ENCODE measurements around the gene PSMC6.

PSMC6 gene

GRCh38 chr14:52735921-52736489 lies 29.0 kb downstream of the PSMC6 start:
- no peak for TF ChIP-seq GATA2 (IDR thresholded peaks at IDR 0.05; ENCODE audit: low read depth, low read length)
- no peak for TF ChIP-seq GATA3 (IDR thresholded peaks at IDR 0.05; ENCODE audit: low read depth, low read length)

- no peak for TF ChIP-seq GATA3 (IDR thresholded peaks at IDR 0.05; ENCODE audit: low read depth, low read length)
- TF ChIP-seq GATA2 (IDR thresholded peaks at IDR 0.05; ENCODE audit: low read depth, low read length), result no peak
Observed at GRCh38 chr14:52738409-52738808, 31.4 kb downstream of the PSMC6 start.

- no peak for TF ChIP-seq GATA3 (IDR thresholded peaks at IDR 0.05; ENCODE audit: low read depth, low read length)
- no peak for TF ChIP-seq GATA2 (IDR thresholded peaks at IDR 0.05; ENCODE audit: low read depth, low read length)
Observed at GRCh38 chr14:52740751-52741150, 33.8 kb downstream of the PSMC6 start.

GRCh38 chr14:52741865-52742264 lies 34.9 kb downstream of the PSMC6 start:
- TF ChIP-seq GATA2 (IDR thresholded peaks at IDR 0.05; ENCODE audit: low read depth, low read length) (no peak), GATA3 (IDR thresholded peaks at IDR 0.05; ENCODE audit: low read depth, low read length) (no peak)

GRCh38 chr14:52748647-52749292 lies 41.8 kb downstream of the PSMC6 start:
- TF ChIP-seq GATA3 (IDR thresholded peaks at IDR 0.05; ENCODE audit: low read depth, low read length) (no peak), GATA2 (IDR thresholded peaks at IDR 0.05; ENCODE audit: low read depth, low read length) (no peak)

- TF ChIP-seq GATA2 (IDR thresholded peaks at IDR 0.05; ENCODE audit: low read depth, low read length), result peak; percentile 41; the same call in 1 of the 2 replicates
- TF ChIP-seq GATA3 (IDR thresholded peaks at IDR 0.05; ENCODE audit: low read depth, low read length), result no peak
Observed at GRCh38 chr14:52755607-52756316, 48.8 kb downstream of the PSMC6 start.

- no peak for TF ChIP-seq GATA3 (IDR thresholded peaks at IDR 0.05; ENCODE audit: low read depth, low read length)
- no peak for TF ChIP-seq GATA2 (IDR thresholded peaks at IDR 0.05; ENCODE audit: low read depth, low read length)
Observed at GRCh38 chr14:52759145-52759544, 52.1 kb downstream of the PSMC6 start.

GRCh38 chr14:52767058-52767833 lies 60.2 kb downstream of the PSMC6 start:
- TF ChIP-seq GATA2 (IDR thresholded peaks at IDR 0.05; ENCODE audit: low read depth, low read length) (no peak), GATA3 (IDR thresholded peaks at IDR 0.05; ENCODE audit: low read depth, low read length) (no peak)

GRCh38 chr14:52769887-52770286 lies 62.9 kb downstream of the PSMC6 start:
- TF ChIP-seq GATA3 (IDR thresholded peaks at IDR 0.05; ENCODE audit: low read depth, low read length) (no peak), GATA2 (IDR thresholded peaks at IDR 0.05; ENCODE audit: low read depth, low read length) (no peak)

GRCh38 chr14:52776816-52777215 lies 69.8 kb downstream of the PSMC6 start:
- no peak for TF ChIP-seq GATA3 (IDR thresholded peaks at IDR 0.05; ENCODE audit: low read depth, low read length)

Measured in SH-SY5Y (cell line).